HepG2 (cell line): ENCODE measurements around the gene LBX1. TPM values are rescaled to one million over a fixed set of nuclear protein-coding genes. Genes with fewer than 3 reads are reported as not detected.

Experiments
- ATAC-seq: fragments of 200-7000 bp; cut with Tn5 transposase; 3 replicates; pipeline ENCODE4 v1.9.1; 2020; ENCODE audit warnings: mild to moderate bottlenecking, moderate library complexity
- BruUV-seq: library from RNA; stranded (reverse); fragments of 400-500 nt; replicated peaks from 2 replicates; lab custom pipeline; 2021; lab: Mats Ljungman, UMichigan
- CTCF ChIA-PET: fragments of 300-600 bp; formaldehyde crosslinking; extraction: SDS; loops from one replicate; lab custom pipeline; 2021; ENCODE audit warnings: low total read pairs, inconsistent platforms, low intra/inter-chr PET ratio; lab: Yijun Ruan, JAX
- POLR2A ChIA-PET: fragments of 350-600 bp; sonication (Branson Sonifier 250); formaldehyde crosslinking; loops from one replicate; lab custom pipeline; 2020; ENCODE audit warnings: antibody characterized with exemption, inconsistent platforms; lab: Yijun Ruan, JAX
- DNase-seq: peaks from one replicate; pipeline ENCODE4 v3.0.0-alpha.2; 2015; ENCODE audit warnings: low spot score
- FAIRE-seq: peaks from 3 replicates; lab custom pipeline; 2011; peaks lifted over from hg19 to GRCh38; lab: Jason Lieb, UNC
- H2AFZ ChIP-seq: one replicate; pipeline ENCODE4 v1.6.1; 2011; ENCODE audit warnings: low read length, inconsistent platforms
- H3K27ac ChIP-seq: fragments of 300-600 bp; 3 replicates; pipeline ENCODE4 v1.8.0; 2011; ENCODE audit warnings: mixed run types, mild to moderate bottlenecking, mixed read lengths, low read length, inconsistent platforms; ENCODE audit not compliant: insufficient read depth; ENCODE audit errors: extremely low read length
- H3K27me3 ChIP-seq, 2 experiments: fragments of 200-600 bp in 1 of 2; 2 replicates in 1 of 2; 3 replicates in 1 of 2; pipeline versions ENCODE4 v1.6.0 to v1.8.0; 2011; ENCODE audit warnings: low read length in 2 of 2, mild to moderate bottlenecking in 2 of 2, moderate library complexity in 2 of 2, inconsistent platforms in 1 of 2; ENCODE audit not compliant: insufficient read depth in 2 of 2, control insufficient read depth in 1 of 2
- H3K36me3 ChIP-seq, 2 experiments: fragments of 200-600 bp in 1 of 2; replicated peaks in 1 of 2; 2 replicates in 1 of 2; 3 replicates in 1 of 2; pipeline versions ENCODE4 v1.5.1 to v1.8.0; 2011; ENCODE audit warnings: low read length in 2 of 2, inconsistent platforms in 1 of 2; ENCODE audit not compliant: insufficient read depth in 2 of 2, control insufficient read depth in 1 of 2
- H3K4me1 ChIP-seq: 2 replicates; pipeline ENCODE4 v1.5.1; 2012; ENCODE audit warnings: low read length, inconsistent platforms; ENCODE audit not compliant: insufficient read depth
- H3K4me2 ChIP-seq: 2 replicates; pipeline ENCODE4 v1.6.0; 2011; ENCODE audit warnings: low read depth, low read length, inconsistent platforms
- H3K4me3 ChIP-seq, 3 experiments: fragments of 200-600 bp in 1 of 3; sonication (generic), shearing (Covaris generic) in 1 of 3; replicated peaks in 1 of 3; 2 replicates each; pipeline ENCODE4 v1.5.1; 2011 to 2016; ENCODE audit warnings: low read length in 3 of 3, inconsistent platforms in 2 of 3, low read depth in 2 of 3, mild to moderate bottlenecking in 2 of 3, control low read depth in 1 of 3, mixed read lengths in 1 of 3; ENCODE audit not compliant: insufficient read depth in 1 of 3
- H3K79me2 ChIP-seq: one replicate; pipeline ENCODE4 v1.6.1; 2011; ENCODE audit warnings: low read length, inconsistent platforms; ENCODE audit not compliant: insufficient read depth
- H3K9ac ChIP-seq: 2 replicates; pipeline ENCODE4 v1.6.0; 2011; ENCODE audit warnings: mild to moderate bottlenecking, low read depth, low read length, inconsistent platforms; ENCODE audit not compliant: insufficient read depth
- H3K9me3 ChIP-seq: 2 replicates; pipeline ENCODE4 v1.5.1; 2012; ENCODE audit warnings: mild to moderate bottlenecking, low read length
- H4K20me1 ChIP-seq: 2 replicates; pipeline ENCODE4 v1.6.0; 2011; ENCODE audit warnings: inconsistent platforms, mild to moderate bottlenecking, low read length, moderate library complexity; ENCODE audit not compliant: insufficient read depth
- BRCA1 ChIP-seq: sonication (generic); formaldehyde crosslinking; IDR thresholded peaks from 2 replicates; pipeline ENCODE4 v1.4.0; 2020; ENCODE audit warnings: missing genetic modification reagents
- ETV5 ChIP-seq: IDR thresholded peaks from 2 replicates; pipeline ENCODE4 v1.6.1; 2018; ENCODE audit warnings: missing biosample characterization, missing genetic modification reagents, inconsistent platforms, borderline replicate concordance
- HOXA9 ChIP-seq: sonication (generic); formaldehyde crosslinking; IDR thresholded peaks from 2 replicates; pipeline ENCODE4 v1.8.1; 2022; ENCODE audit warnings: missing genetic modification reagents, mild to moderate bottlenecking, moderate library complexity, borderline replicate concordance
- RFX5 ChIP-seq: IDR thresholded peaks from 2 replicates; pipeline ENCODE4 v1.6.1; 2011; ENCODE audit warnings: low read depth, low read length, improper control_type of control experiment
- TEAD2 ChIP-seq: sonication (generic); formaldehyde crosslinking; IDR thresholded peaks from 2 replicates; pipeline ENCODE4 v1.9.0; 2021; ENCODE audit warnings: missing genetic modification reagents
- ZNF124 ChIP-seq: sonication (generic); formaldehyde crosslinking; IDR thresholded peaks from 2 replicates; pipeline ENCODE4 v1.4.0; 2020; ENCODE audit warnings: missing genetic modification reagents
- ZNF430 ChIP-seq: sonication (generic); formaldehyde crosslinking; IDR thresholded peaks from 2 replicates; pipeline ENCODE4 v1.9.0; 2021; ENCODE audit warnings: mild to moderate bottlenecking, missing genetic modification reagents
- ZNF569 ChIP-seq: sonication (generic); formaldehyde crosslinking; IDR thresholded peaks from 2 replicates; pipeline ENCODE4 v1.5.0; 2020; ENCODE audit warnings: mild to moderate bottlenecking, missing genetic modification reagents, moderate library complexity, borderline replicate concordance
- ZNF703 ChIP-seq: sonication (generic); formaldehyde crosslinking; IDR thresholded peaks from 2 replicates; pipeline ENCODE4 v1.5.1; 2020; ENCODE audit warnings: missing genetic modification reagents, mild to moderate bottlenecking, moderate library complexity, borderline replicate concordance
- ZNF780A ChIP-seq: sonication (generic); formaldehyde crosslinking; IDR thresholded peaks from 2 replicates; pipeline ENCODE4 v1.8.0; 2022; ENCODE audit warnings: mild to moderate bottlenecking, missing genetic modification reagents, moderate library complexity
- WGBS: methylation state at CpG from one replicate; pipeline ENCODE4 v1.1.6; 2017; ENCODE audit warnings: low lambda C conversion rate; 5-methylcytosine and 5-hydroxymethylcytosine counted together
- in situ Hi-C: cut with HindIII; loops from 2 replicates; pipeline ENCODE4 v1.10.0; 2017; ENCODE audit warnings: low pct_unique_long_range_greater_than_20kb; ENCODE audit not compliant: extremely low pct_ligation_motif_present
- intact Hi-C: fragments of 100-400 bp; cut with micrococcal nuclease; formaldehyde crosslinking; loops from one replicate; pipeline ENCODE4 v1.10.0; 2022; ENCODE audit not compliant: unreplicated experiment
- polyA plus RNA-seq, 8 experiments: library from polyadenylated mRNA; depleted of rRNA in 3 of 8; stranded (reverse) in 7 of 8; unstranded in 1 of 8; fragments of >200 nt; fragmentation: Illumina TruSeq in 4 of 8; extraction: Trizol in 4 of 8; gene quantifications; 2 replicates each; pipeline versions ENCODE4 v1.2.1 to v1.2.3, GENCODE V29; 2011 to 2016; ENCODE audit warnings: low read depth in 4 of 8, missing spikeins in 1 of 8, mixed read lengths in 1 of 8; ENCODE audit not compliant: insufficient read depth in 1 of 8
- total RNA-seq, 5 experiments: library from RNA; depleted of rRNA; stranded (reverse); fragments of >200 nt; fragmentation: Illumina TruSeq; extraction: Trizol; gene quantifications; 2 replicates each; pipeline ENCODE4 v1.2.3, GENCODE V29; 2016; ENCODE audit warnings: low read depth in 1 of 5
- TF ChIP-seq, protein P1 (sequence below): sonication (generic); formaldehyde crosslinking; IDR thresholded peaks from 2 replicates; pipeline ENCODE4 v1.4.0; 2020; ENCODE audit warnings: missing genetic modification reagents
- TF ChIP-seq, protein P2 (sequence below): sonication (generic); formaldehyde crosslinking; IDR thresholded peaks from 2 replicates; pipeline ENCODE4 v1.8.1; 2022; ENCODE audit warnings: mild to moderate bottlenecking, missing genetic modification reagents
- TF ChIP-seq, protein P3 (sequence below): sonication (generic); formaldehyde crosslinking; IDR thresholded peaks from 2 replicates; pipeline ENCODE4 v1.8.1; 2023; ENCODE audit warnings: mild to moderate bottlenecking, inconsistent platforms, moderate library complexity, missing genetic modification reagents, borderline replicate concordance
- TF ChIP-seq, protein P4 (sequence below): sonication (generic); formaldehyde crosslinking; IDR thresholded peaks from 2 replicates; pipeline ENCODE4 v1.4.0; 2020; ENCODE audit warnings: missing genetic modification reagents, borderline replicate concordance

LBX1 gene
- total and polyA plus RNA-seq, 2 of the 13 experiments (the other 11 are each of a cell fraction or from before 2014, with no cell fraction given) = not detected

- no peak overlapping the region for H3K4me3 ChIP-seq
- H3K27me3 ChIP-seq = peaks cover 8 to 35% of the 10 kb centered on the region in 2 experiments; a peak in 3 of 5 replicates
- H3K36me3 ChIP-seq = no peaks in the 10 kb centered on the region
- CTCF ChIA-PET = no interaction called here
- in situ Hi-C loops = no loop called here
- POLR2A ChIA-PET = no interaction called here
- no peaks in the 10 kb centered on the region for H4K20me1 ChIP-seq
- no peak overlapping the region for H3K9ac ChIP-seq
- ATAC-seq (no peak), DNase-seq (no peak), FAIRE-seq (no peak)
- no peak overlapping the region for H3K4me2 ChIP-seq
- intact Hi-C loops = no loop called here
- no TSS peak for BruUV-seq
- 46% methylated on average over 11 of the region's 13 CpGs for WGBS
- no peaks in the 10 kb centered on the region for H3K4me1 ChIP-seq
- H3K79me2 ChIP-seq = no peaks in the 10 kb centered on the region
- H3K27ac ChIP-seq = no peak overlapping the region
- H2AFZ ChIP-seq = no peak overlapping the region
- no peaks in the 10 kb centered on the region for H3K9me3 ChIP-seq
- TF ChIP-seq ZNF124 (CRISPR knock-in tag) = no peak
- TF ChIP-seq HOXA9 (CRISPR knock-in tag) = no peak
- TF ChIP-seq, protein P1, sequence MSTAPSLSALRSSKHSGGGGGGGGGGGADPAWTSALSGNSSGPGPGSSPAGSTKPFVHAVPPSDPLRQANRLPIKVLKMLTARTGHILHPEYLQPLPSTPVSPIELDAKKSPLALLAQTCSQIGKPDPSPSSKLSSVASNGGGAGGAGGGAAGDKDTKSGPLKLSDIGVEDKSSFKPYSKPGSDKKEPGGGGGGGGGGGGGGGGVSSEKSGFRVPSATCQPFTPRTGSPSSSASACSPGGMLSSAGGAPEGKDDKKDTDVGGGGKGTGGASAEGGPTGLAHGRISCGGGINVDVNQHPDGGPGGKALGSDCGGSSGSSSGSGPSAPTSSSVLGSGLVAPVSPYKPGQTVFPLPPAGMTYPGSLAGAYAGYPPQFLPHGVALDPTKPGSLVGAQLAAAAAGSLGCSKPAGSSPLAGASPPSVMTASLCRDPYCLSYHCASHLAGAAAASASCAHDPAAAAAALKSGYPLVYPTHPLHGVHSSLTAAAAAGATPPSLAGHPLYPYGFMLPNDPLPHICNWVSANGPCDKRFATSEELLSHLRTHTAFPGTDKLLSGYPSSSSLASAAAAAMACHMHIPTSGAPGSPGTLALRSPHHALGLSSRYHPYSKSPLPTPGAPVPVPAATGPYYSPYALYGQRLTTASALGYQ (CRISPR knock-in tag) = no peak
- TF ChIP-seq ETV5 (CRISPR knock-in tag) = no peak
- TF ChIP-seq RFX5 = no peak
- TF ChIP-seq, protein P2, sequence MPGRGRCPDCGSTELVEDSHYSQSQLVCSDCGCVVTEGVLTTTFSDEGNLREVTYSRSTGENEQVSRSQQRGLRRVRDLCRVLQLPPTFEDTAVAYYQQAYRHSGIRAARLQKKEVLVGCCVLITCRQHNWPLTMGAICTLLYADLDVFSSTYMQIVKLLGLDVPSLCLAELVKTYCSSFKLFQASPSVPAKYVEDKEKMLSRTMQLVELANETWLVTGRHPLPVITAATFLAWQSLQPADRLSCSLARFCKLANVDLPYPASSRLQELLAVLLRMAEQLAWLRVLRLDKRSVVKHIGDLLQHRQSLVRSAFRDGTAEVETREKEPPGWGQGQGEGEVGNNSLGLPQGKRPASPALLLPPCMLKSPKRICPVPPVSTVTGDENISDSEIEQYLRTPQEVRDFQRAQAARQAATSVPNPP = no peak
- no peak for TF ChIP-seq ZNF703 (CRISPR knock-in tag)
- TF ChIP-seq, protein P3, sequence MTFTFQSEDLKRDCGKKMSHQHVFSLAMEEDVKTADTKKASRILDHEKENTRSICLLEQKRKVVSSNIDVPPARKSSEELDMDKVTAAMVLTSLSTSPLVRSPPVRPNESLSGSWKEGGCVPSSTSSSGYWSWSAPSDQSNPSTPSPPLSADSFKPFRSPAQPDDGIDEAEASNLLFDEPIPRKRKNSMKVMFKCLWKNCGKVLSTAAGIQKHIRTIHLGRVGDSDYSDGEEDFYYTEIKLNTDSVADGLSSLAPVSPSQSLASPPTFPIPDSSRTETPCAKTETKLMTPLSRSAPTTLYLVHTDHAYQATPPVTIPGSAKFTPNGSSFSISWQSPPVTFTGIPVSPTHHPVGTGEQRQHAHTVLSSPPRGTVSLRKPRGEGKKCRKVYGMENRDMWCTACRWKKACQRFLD (CRISPR knock-in tag) = no peak
- TF ChIP-seq ZNF569 (CRISPR knock-in tag) = no peak
- TF ChIP-seq, protein P4, sequence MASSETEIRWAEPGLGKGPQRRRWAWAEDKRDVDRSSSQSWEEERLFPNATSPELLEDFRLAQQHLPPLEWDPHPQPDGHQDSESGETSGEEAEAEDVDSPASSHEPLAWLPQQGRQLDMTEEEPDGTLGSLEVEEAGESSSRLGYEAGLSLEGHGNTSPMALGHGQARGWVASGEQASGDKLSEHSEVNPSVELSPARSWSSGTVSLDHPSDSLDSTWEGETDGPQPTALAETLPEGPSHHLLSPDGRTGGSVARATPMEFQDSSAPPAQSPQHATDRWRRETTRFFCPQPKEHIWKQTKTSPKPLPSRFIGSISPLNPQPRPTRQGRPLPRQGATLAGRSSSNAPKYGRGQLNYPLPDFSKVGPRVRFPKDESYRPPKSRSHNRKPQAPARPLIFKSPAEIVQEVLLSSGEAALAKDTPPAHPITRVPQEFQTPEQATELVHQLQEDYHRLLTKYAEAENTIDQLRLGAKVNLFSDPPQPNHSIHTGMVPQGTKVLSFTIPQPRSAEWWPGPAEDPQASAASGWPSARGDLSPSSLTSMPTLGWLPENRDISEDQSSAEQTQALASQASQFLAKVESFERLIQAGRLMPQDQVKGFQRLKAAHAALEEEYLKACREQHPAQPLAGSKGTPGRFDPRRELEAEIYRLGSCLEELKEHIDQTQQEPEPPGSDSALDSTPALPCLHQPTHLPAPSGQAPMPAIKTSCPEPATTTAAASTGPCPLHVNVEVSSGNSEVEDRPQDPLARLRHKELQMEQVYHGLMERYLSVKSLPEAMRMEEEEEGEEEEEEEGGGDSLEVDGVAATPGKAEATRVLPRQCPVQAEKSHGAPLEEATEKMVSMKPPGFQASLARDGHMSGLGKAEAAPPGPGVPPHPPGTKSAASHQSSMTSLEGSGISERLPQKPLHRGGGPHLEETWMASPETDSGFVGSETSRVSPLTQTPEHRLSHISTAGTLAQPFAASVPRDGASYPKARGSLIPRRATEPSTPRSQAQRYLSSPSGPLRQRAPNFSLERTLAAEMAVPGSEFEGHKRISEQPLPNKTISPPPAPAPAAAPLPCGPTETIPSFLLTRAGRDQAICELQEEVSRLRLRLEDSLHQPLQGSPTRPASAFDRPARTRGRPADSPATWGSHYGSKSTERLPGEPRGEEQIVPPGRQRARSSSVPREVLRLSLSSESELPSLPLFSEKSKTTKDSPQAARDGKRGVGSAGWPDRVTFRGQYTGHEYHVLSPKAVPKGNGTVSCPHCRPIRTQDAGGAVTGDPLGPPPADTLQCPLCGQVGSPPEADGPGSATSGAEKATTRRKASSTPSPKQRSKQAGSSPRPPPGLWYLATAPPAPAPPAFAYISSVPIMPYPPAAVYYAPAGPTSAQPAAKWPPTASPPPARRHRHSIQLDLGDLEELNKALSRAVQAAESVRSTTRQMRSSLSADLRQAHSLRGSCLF (CRISPR knock-in tag) = no peak
- TF ChIP-seq TEAD2 (CRISPR knock-in tag) = no peak
- TF ChIP-seq ZNF780A = no peak
- no peak for TF ChIP-seq BRCA1
- TF ChIP-seq ZNF430 = no peak
Measured at GRCh38 chr10:101266381-101267289, 37.4 kb upstream of the LBX1 start.
